ENCODE results near the gene BPIFB3.

Gene BPIFB3

DNA sequence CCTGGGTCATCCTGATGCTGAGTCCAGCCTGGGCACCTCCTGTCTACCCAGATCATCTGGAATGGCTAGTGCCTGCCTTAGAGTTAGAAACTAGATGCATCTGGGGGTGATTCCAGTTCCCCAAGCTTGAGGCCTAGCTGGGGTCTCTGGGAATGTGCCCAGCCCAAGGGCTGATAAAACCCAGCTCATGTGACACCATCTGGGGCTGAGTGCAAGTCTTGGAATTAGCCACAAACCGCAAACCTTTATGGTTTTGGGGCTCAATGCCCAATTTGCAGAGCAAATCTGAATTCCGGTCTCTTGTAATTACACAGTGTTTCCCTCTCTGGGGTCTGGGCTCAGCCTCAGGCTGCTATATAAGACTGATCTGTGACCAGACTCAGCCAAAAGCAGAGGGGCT, 25.6 kb downstream of the BPIFB3 start, which contains the start of gene BPIFB4:
Gene BPIFB4 (plus strand): TSS at position 385 of the 400 bp plus-strand sequence. CDS start 1,884 bp downstream, outside the sequence.
- H3K4me3 ChIP-seq (replicated peaks in 1 of 2; ENCODE audit: low read depth in 2 of 2, low read length in 2 of 2), result no peak within 1 kb of the TSS
- DNase-seq (ENCODE audit: low read depth in 2 of 2), result peak; percentile 18 to 40
- TF ChIP-seq, protein P1, sequence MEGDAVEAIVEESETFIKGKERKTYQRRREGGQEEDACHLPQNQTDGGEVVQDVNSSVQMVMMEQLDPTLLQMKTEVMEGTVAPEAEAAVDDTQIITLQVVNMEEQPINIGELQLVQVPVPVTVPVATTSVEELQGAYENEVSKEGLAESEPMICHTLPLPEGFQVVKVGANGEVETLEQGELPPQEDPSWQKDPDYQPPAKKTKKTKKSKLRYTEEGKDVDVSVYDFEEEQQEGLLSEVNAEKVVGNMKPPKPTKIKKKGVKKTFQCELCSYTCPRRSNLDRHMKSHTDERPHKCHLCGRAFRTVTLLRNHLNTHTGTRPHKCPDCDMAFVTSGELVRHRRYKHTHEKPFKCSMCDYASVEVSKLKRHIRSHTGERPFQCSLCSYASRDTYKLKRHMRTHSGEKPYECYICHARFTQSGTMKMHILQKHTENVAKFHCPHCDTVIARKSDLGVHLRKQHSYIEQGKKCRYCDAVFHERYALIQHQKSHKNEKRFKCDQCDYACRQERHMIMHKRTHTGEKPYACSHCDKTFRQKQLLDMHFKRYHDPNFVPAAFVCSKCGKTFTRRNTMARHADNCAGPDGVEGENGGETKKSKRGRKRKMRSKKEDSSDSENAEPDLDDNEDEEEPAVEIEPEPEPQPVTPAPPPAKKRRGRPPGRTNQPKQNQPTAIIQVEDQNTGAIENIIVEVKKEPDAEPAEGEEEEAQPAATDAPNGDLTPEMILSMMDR (IDR thresholded peaks at IDR 0.05; ENCODE audit: low read depth, low read length), result no peak

DNA sequence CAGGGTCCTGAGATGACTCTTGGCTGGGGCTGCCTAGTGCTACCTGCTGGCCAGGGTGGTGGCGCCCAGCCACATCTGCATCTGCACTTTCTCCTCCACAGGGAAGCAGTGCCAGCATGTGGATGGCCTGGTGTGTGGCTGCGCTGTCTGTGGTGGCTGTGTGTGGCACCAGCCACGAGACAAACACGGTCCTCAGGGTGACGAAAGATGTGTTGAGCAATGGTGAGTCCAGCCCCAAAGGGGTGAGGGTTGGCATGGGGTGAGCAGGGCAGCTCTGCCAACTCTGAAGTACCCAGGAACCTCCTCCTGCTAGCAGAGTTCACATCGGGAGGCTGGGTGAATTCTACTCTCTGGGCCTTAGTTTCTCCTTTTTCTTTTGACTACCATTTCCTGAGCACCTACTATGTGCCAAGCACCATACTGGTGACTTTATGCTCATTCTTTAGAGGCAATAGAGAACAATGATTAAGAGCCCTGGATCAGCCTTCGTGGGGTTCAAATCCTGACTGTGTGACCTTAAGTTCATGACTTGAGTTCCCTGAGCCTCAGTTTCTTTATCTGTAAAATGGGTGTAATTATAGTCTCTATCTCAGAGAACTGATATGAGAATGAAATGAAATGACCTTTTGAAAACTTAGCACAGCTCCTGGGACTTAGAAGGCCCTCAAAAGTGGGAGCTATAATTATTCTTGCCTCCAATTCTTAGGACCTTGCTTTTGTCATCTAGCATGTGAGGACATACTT, 27.9 kb downstream of the BPIFB3 start:
- TF ChIP-seq, protein P1 (IDR thresholded peaks at IDR 0.05; ENCODE audit: low read depth, low read length), result no peak
- no peak overlapping the region for H3K4me3 ChIP-seq (replicated peaks in 1 of 2; ENCODE audit: low read depth in 2 of 2, low read length in 2 of 2)
- DNase-seq (ENCODE audit: low read depth in 2 of 2), result no peak

DNA sequence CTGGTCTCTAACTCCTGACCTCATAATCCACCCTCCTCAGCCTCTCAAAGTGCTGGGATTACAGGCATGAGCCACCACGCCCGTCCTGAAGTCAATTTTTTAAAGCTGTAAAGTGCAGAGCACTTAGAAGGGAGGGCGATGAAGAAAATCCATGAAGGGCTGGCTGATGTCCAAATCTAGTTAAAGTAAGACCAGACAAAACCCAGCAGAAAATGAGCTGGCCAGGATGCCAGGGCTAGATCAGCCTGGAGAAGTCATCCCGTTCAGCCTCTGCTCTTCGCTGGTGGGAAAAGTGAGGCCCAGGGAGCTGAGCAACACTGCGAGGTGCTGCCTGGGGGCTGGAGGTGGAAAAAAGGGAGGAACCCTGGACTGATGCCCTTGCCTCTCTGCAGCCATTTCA, 28.8 kb downstream of the BPIFB3 start:
- no peak overlapping the region for H3K4me3 ChIP-seq (replicated peaks in 1 of 2; ENCODE audit: low read depth in 2 of 2, low read length in 2 of 2)
- no peak for DNase-seq (ENCODE audit: low read depth in 2 of 2)
- TF ChIP-seq, protein P1 (IDR thresholded peaks at IDR 0.05; ENCODE audit: low read depth, low read length), result no peak

DNA sequence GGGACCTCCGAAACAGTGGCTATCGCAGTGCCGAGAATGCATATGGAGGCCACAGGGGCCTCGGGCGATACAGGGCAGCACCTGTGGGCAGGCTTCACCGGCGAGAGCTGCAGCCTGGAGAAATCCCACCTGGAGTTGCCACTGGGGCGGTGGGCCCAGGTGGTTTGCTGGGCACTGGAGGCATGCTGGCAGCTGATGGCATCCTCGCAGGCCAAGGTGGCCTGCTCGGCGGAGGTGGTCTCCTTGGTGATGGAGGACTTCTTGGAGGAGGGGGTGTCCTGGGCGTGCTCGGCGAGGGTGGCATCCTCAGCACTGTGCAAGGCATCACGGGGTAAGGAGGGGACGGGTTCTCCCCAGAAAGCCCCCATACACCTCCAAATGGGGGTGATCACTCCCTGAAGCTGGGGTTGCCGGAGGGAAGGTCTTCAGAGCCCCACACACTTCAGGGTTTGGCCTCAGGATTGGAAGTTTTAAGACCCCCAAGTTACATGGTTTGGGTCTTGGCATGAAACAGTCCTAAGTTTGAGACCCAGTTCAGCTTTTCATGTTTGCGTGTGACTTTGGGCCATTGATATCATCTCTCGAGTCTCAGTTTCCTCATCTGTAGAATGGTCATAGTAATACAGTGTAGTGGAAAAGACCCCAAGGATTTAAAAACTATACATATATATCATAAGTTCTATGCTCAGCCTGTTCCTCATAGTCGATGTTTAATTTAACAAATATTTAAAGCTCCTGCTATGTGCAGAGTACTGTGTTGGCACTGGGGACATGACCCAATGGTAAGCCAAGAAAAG, 30.0 kb downstream of the BPIFB3 start:
- DNase-seq (ENCODE audit: low read depth in 2 of 2), result no peak
- H3K4me3 ChIP-seq (replicated peaks in 1 of 2; ENCODE audit: low read depth in 2 of 2, low read length in 2 of 2), result no peak overlapping the region
- TF ChIP-seq, protein P1 (IDR thresholded peaks at IDR 0.05; ENCODE audit: low read depth, low read length), result no peak

DNA sequence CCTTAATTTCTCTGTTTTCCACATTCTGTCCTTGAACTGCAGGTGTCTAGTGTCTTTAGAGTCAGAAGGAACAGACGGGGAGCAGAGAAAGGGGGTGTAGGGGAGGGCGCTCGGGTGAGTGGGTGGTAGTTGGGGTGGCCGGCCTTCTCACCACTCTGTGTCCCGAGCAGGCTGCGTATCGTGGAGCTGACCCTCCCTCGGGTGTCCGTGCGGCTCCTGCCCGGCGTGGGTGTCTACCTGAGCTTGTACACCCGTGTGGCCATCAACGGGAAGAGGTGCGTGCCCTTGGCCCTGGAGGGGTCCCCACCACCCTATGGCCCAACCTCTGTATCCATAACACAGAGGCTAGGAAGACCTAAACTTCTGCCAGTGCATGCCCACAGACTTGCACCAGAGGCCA, 31.0 kb downstream of the BPIFB3 start:
- H3K4me3 ChIP-seq (replicated peaks in 1 of 2; ENCODE audit: low read depth in 2 of 2, low read length in 2 of 2), result no peak overlapping the region
- no peak for DNase-seq (ENCODE audit: low read depth in 2 of 2)
- TF ChIP-seq, protein P1 (IDR thresholded peaks at IDR 0.05; ENCODE audit: low read depth, low read length), result no peak

DNA sequence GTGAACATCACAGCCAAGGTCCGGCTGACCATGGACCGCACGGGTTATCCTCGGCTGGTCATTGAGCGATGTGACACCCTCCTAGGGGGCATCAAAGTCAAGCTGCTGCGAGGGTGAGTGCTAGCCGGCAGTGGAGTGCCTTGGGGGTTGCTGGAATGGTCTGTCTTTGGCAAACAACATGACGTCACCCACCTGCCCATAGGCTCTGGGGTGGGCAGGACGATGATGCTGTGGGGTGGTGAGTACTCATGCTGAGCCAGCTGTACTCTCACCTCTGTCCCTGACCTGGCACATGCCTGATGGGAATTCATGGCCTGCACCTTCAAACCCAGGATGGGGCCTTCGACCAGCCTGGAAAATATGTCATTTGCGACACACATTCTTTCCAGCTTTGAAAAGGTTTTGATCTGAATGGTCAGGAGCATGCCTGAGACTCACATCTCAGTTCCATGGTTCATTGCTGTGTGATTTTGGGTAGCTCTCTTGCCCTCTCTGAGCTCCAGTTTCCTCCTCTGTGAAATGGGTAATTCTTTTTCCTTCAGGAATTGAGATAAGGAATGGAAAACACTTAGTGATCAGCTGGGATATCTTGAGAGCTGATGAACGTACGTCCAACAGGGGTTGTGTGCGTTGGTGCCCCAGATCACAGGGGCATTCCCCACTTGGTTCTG, 32.5 kb downstream of the BPIFB3 start:
- TF ChIP-seq, protein P1 (IDR thresholded peaks at IDR 0.05; ENCODE audit: low read depth, low read length), result no peak
- no peak overlapping the region for H3K4me3 ChIP-seq (replicated peaks in 1 of 2; ENCODE audit: low read depth in 2 of 2, low read length in 2 of 2)
- no peak for DNase-seq (ENCODE audit: low read depth in 2 of 2)

Data from cardiac fibroblast (primary cell).